Stimulated activated CD8-positive, alpha-beta memory T cell treated with anti-CD3 and anti-CD28 coated beads, Interleukin-4, amount 100 ng/mL, for 24 hours (primary cell): Measurements from ENCODE around the gene SLC26A1.
"Not testable (repeated sequence)": the region's sequence is repeated elsewhere in the genome, so short reads cannot be mapped to it uniquely, and the experiment has no call there.

Experiments
- DNase-seq: peaks from one replicate; pipeline ENCODE4 v3.0.0-alpha.2; 2020; ENCODE audit warnings: low read depth

SLC26A1 gene

GRCh38 chr4:954211-955020, 38.8 kb downstream of the SLC26A1 start:
- no peak for DNase-seq

GRCh38 chr4:953574-953915, 39.7 kb downstream of the SLC26A1 start:
- DNase-seq = no peak

GRCh38 chr4:952881-953573, 40.2 kb downstream of the SLC26A1 start:
- DNase-seq = no peak

GRCh38 chr4:951594-952468, 41.4 kb downstream of the SLC26A1 start:
- DNase-seq = no peak

- DNase-seq = no peak
Observed at GRCh38 chr4:951186-951585, 42.0 kb downstream of the SLC26A1 start.

- no peak for DNase-seq
Observed at GRCh38 chr4:950136-951020, 42.8 kb downstream of the SLC26A1 start.

GRCh38 chr4:949656-950055, 43.5 kb downstream of the SLC26A1 start:
- DNase-seq = no peak

- DNase-seq = no peak
Observed at GRCh38 chr4:948936-949300, 44.3 kb downstream of the SLC26A1 start.

GRCh38 chr4:948101-948935, 44.9 kb downstream of the SLC26A1 start:
- DNase-seq = no peak

- no peak for DNase-seq
Observed at GRCh38 chr4:947491-947971, 45.7 kb downstream of the SLC26A1 start.

GRCh38 chr4:946517-947471, 46.4 kb downstream of the SLC26A1 start:
- DNase-seq = no peak

GRCh38 chr4:946103-946450, 47.1 kb downstream of the SLC26A1 start:
- DNase-seq = no peak

- no peak for DNase-seq
Observed at GRCh38 chr4:945274-946102, 47.7 kb downstream of the SLC26A1 start.

GRCh38 chr4:939508-939907, 53.7 kb downstream of the SLC26A1 start:
- not testable (repeated sequence) for DNase-seq
